SK-N-SH treated with all-trans-retinoic acid at 6 μM for 48 hours (cell line): Measurements from ENCODE around the gene VWC2L.

Experiments
- ARNTL ChIP-seq: fragments of 450-650 bp; formaldehyde crosslinking; IDR thresholded peaks from 2 replicates; pipeline ENCODE4 v1.5.0; 2020; ENCODE audit warnings: low read depth, mild to moderate bottlenecking, moderate library complexity, borderline replicate concordance
- CSDC2 ChIP-seq: fragments of 250-450 bp; sonication (Bioruptor Pico); IDR thresholded peaks from 2 replicates; pipeline ENCODE4 v1.5.0; 2020; ENCODE audit warnings: mild to moderate bottlenecking, moderate library complexity
- OSR1 ChIP-seq: fragments of 250-450 bp; sonication (Bioruptor Pico); IDR thresholded peaks from 2 replicates; pipeline ENCODE4 v1.8.0; 2022; ENCODE audit warnings: moderate library complexity, mild to moderate bottlenecking, inconsistent platforms
- PATZ1 ChIP-seq: fragments of 250-450 bp; sonication (Bioruptor Pico); IDR thresholded peaks from 2 replicates; pipeline ENCODE4 v1.8.0; 2020; ENCODE audit warnings: mild to moderate bottlenecking, moderate library complexity, borderline replicate concordance
- TOX ChIP-seq: fragments of 250-450 bp; sonication (Bioruptor Pico); IDR thresholded peaks from 2 replicates; pipeline ENCODE4 v1.8.0; 2021; ENCODE audit warnings: mild to moderate bottlenecking, moderate library complexity, borderline replicate concordance

- TF ChIP-seq TOX (CRISPR knock-in tag) (no peak), OSR1 (CRISPR knock-in tag) (no peak), PATZ1 (no peak), ARNTL (CRISPR knock-in tag) (no peak), CSDC2 (no peak)
Observed at GRCh38 chr2:214558341-214558740, 147.5 kb downstream of the VWC2L start.
